ENCODE data around the gene HIF1AN. TPM values are rescaled to one million over a fixed set of nuclear protein-coding genes. Genes with fewer than 3 reads are reported as not detected.

The HIF1AN gene
- total RNA-seq (100 to 1,000 TPM in 2 of 4 donors, 10 to 100 TPM in 2; 64.0 to 116 (median 90.2) TPM), polyA plus RNA-seq (10 to 100 TPM; 15.6 to 57.9 (median 17.2) TPM)
- long read RNA-seq, donor 1, full-length matches to known transcripts: 124 of 171 reads
- long read RNA-seq, donor 1, partial matches to known transcripts: 29 of 171 reads
- long read RNA-seq, donor 1, other reads (novel, unspliced or antisense): 18 of 171 reads
- long read RNA-seq, donor 2, full-length matches to known transcripts: 215 of 297 reads
- long read RNA-seq, donor 2, partial matches to known transcripts: 10 of 297 reads
- long read RNA-seq, donor 2, other reads (novel, unspliced or antisense): 72 of 297 reads

GRCh38 chr10:100535715-100536353 lies at the start of gene HIF1AN:
TSS of gene HIF1AN (plus strand) at chr10:100535943. CDS start at chr10:100535959, 16 bp downstream.
- ATAC-seq (peak; percentile 98 to 99 (median 98)), DNase-seq (peak; percentile 88 to 94)
- 0 to 1% (median 1%) methylated on average over 35 of the region's 35 CpGs for WGBS, 3 donors
- peak; percentile 88 for TF ChIP-seq CTCF (IDR thresholded peaks at IDR 0.05)
- Histone ChIP-seq H3K4me3 (peak within 1 kb of the TSS; percentile 89), H3K27ac (peak within 1 kb of the TSS; percentile 80), H3K27me3 (ENCODE audit: insufficient read depth in 3 of 3, low read length in 2 of 3) (no peaks in the 10 kb centered on the region), H3K9me3 (no peaks in the 10 kb centered on the region), H3K4me1 (peaks cover 23% of the 10 kb centered on the region), H3K36me3 (ENCODE audit: insufficient read depth in 1 of 2, low read depth in 1 of 2) (peaks cover 2 to 37% of the 10 kb centered on the region in 2 donors)
- intact Hi-C loops (cut with DNase I): no loop called here

- 92 to 94% (median 92%) methylated on average over 6 of the region's 6 CpGs for WGBS, 3 donors
- H3K9me3 ChIP-seq: no peaks in the 10 kb centered on the region
- DNase-seq (no peak), ATAC-seq (no peak)
- H3K27ac ChIP-seq: no peak overlapping the region
- H3K27me3 ChIP-seq (ENCODE audit: insufficient read depth in 3 of 3, low read length in 2 of 3): no peaks in the 10 kb centered on the region
- H3K4me3 ChIP-seq: no peak overlapping the region
- H3K4me1 ChIP-seq: peaks cover 4% of the 10 kb centered on the region
- intact Hi-C loops (cut with DNase I): no loop called here
- TF ChIP-seq CTCF (IDR thresholded peaks at IDR 0.05): no peak
- H3K36me3 ChIP-seq (ENCODE audit: insufficient read depth in 1 of 2, low read depth in 1 of 2): peaks cover 0 to 59% of the 10 kb centered on the region in 2 donors
Observed at GRCh38 chr10:100487529-100487928, 48.2 kb upstream of the HIF1AN start.

GRCh38 chr10:100489396-100489795 lies 46.3 kb upstream of the HIF1AN start:
- no peaks in the 10 kb centered on the region for H3K4me1 ChIP-seq
- DNase-seq (no peak), ATAC-seq (no peak)
- no peak overlapping the region for H3K27ac ChIP-seq
- H3K9me3 ChIP-seq: no peaks in the 10 kb centered on the region
- no peaks in the 10 kb centered on the region for H3K27me3 ChIP-seq (ENCODE audit: insufficient read depth in 3 of 3, low read length in 2 of 3)
- peaks cover 0 to 75% of the 10 kb centered on the region in 2 donors for H3K36me3 ChIP-seq (ENCODE audit: insufficient read depth in 1 of 2, low read depth in 1 of 2)
- intact Hi-C loops (cut with DNase I): no loop called here
- 78 to 91% (median 89%) methylated on average over 5 of the region's 5 CpGs for WGBS, 3 donors
- H3K4me3 ChIP-seq: no peak overlapping the region
- TF ChIP-seq CTCF (IDR thresholded peaks at IDR 0.05): no peak

GRCh38 chr10:100490531-100490930 lies 45.2 kb upstream of the HIF1AN start:
- no peaks in the 10 kb centered on the region for H3K27me3 ChIP-seq (ENCODE audit: insufficient read depth in 3 of 3, low read length in 2 of 3)
- H3K27ac ChIP-seq: no peak overlapping the region
- H3K36me3 ChIP-seq (ENCODE audit: insufficient read depth in 1 of 2, low read depth in 1 of 2): peaks cover 0 to 80% of the 10 kb centered on the region in 2 donors
- no peak for DNase-seq
- no peaks in the 10 kb centered on the region for H3K9me3 ChIP-seq
- WGBS, 3 donors: 82 to 88% (median 87%) methylated on average over 2 of the region's 2 CpGs
- TF ChIP-seq CTCF (IDR thresholded peaks at IDR 0.05): no peak
- intact Hi-C loops (cut with DNase I): no loop called here
- no peak overlapping the region for H3K4me3 ChIP-seq
- ATAC-seq: no peak
- H3K4me1 ChIP-seq: no peaks in the 10 kb centered on the region
